Neural cell (in vitro differentiated cells): Measurements from ENCODE around the gene AFAP1.

Experiments
- RAD21 ChIP-seq: fragments of 450-650 bp; conservative IDR thresholded peaks from 2 replicates; pipeline ENCODE4 v1.6.1; 2014; ENCODE audit warnings: antibody characterized with exemption, mild to moderate bottlenecking, moderate library complexity
- REST ChIP-seq: IDR thresholded peaks from 2 replicates; pipeline ENCODE4 v1.6.1; 2012; ENCODE audit warnings: borderline replicate concordance
- TAF1 ChIP-seq: IDR thresholded peaks from 2 replicates; pipeline ENCODE4 v1.6.1; 2012; ENCODE audit warnings: low read depth
- TF ChIP-seq, protein P1 (sequence below): fragments of 450-650 bp; IDR thresholded peaks from 2 replicates; pipeline ENCODE4 v1.5.1; 2014; ENCODE audit warnings: antibody characterized with exemption, mild to moderate bottlenecking, moderate library complexity; ENCODE audit not compliant: poor library complexity, severe bottlenecking

- TF ChIP-seq, protein P1, sequence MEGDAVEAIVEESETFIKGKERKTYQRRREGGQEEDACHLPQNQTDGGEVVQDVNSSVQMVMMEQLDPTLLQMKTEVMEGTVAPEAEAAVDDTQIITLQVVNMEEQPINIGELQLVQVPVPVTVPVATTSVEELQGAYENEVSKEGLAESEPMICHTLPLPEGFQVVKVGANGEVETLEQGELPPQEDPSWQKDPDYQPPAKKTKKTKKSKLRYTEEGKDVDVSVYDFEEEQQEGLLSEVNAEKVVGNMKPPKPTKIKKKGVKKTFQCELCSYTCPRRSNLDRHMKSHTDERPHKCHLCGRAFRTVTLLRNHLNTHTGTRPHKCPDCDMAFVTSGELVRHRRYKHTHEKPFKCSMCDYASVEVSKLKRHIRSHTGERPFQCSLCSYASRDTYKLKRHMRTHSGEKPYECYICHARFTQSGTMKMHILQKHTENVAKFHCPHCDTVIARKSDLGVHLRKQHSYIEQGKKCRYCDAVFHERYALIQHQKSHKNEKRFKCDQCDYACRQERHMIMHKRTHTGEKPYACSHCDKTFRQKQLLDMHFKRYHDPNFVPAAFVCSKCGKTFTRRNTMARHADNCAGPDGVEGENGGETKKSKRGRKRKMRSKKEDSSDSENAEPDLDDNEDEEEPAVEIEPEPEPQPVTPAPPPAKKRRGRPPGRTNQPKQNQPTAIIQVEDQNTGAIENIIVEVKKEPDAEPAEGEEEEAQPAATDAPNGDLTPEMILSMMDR, result no peak
- TF ChIP-seq RAD21 (peak; percentile 12), TAF1 (no peak), REST (no peak)
These were observed 59.0 kb downstream of the AFAP1 start for GRCh38 chr4:7880683-7881082.
